ENCODE measurements around the gene OR4K5. TPM values are rescaled to one million over a fixed set of nuclear protein-coding genes. Genes with fewer than 3 reads are reported as not detected.
A peak's percentile ranks its signal among the peaks of the same experiment; 100 is the strongest.

The OR4K5 gene
- total and polyA plus RNA-seq, 2 of the 13 experiments (the other 11 are each of a cell fraction or from before 2014, with no cell fraction given) = not detected

- no peaks in the 10 kb centered on the region for H3K27me3 ChIP-seq (ENCODE audit: control insufficient read depth in 1 of 2, insufficient read depth in 2 of 2, low read length in 2 of 2)
- BruUV-seq (replicated peaks) = no TSS peak
- H3K9ac ChIP-seq (ENCODE audit: insufficient read depth, low read depth, low read length) = no peak overlapping the region
- in situ Hi-C loops (cut with HindIII; ENCODE audit: extremely low pct_ligation_motif_present, low pct_unique_long_range_greater_than_20kb) (no loop called here), intact Hi-C loops (cut with micrococcal nuclease; ENCODE audit: unreplicated experiment) (loop anchor here (10.0 kb wide), 1 partner anchor 47 kb away; the partner anchor contains the start of gene OR4K5)
- H3K4me3 ChIP-seq (replicated peaks in 1 of 3; ENCODE audit: insufficient read depth in 1 of 3, low read depth in 2 of 3, low read length in 3 of 3) = no peak overlapping the region
- CTCF ChIA-PET (ENCODE audit: low intra/inter-chr PET ratio, low total read pairs) = interaction anchor here (1.2 kb wide), 1 partner anchor 369 kb away, joined by 3 read pairs; no protein-coding TSS in a partner anchor
- H4K20me1 ChIP-seq (ENCODE audit: insufficient read depth, low read length) = no peaks in the 10 kb centered on the region
- peaks cover 8% of the 10 kb centered on the region; the same call in 1 of the 2 replicates for H3K4me1 ChIP-seq (ENCODE audit: insufficient read depth, low read length)
- H3K79me2 ChIP-seq (ENCODE audit: insufficient read depth, low read length) = no peaks in the 10 kb centered on the region
- ATAC-seq (no peak), DNase-seq (ENCODE audit: low spot score) (peak; percentile 30), FAIRE-seq (no peak)
- no peak overlapping the region for H2AFZ ChIP-seq (ENCODE audit: low read length)
- no peak for TF ChIP-seq RFXAP (CRISPR knock-in tag; IDR thresholded peaks at IDR 0.05; ENCODE audit: borderline replicate concordance)
- TF ChIP-seq RXRA (CRISPR knock-in tag; IDR thresholded peaks at IDR 0.05) = no peak
- peak; percentile 36; the same call in 1 of the 2 replicates for TF ChIP-seq STAG1 (CRISPR knock-in tag; IDR thresholded peaks at IDR 0.05)
- no peak for TF ChIP-seq ZNF776 (CRISPR knock-in tag; IDR thresholded peaks at IDR 0.05)
- peak; percentile 66; the same call in 1 of the 2 replicates for TF ChIP-seq ARID3A (IDR thresholded peaks at IDR 0.05; ENCODE audit: low read depth, low read length)
- peak; percentile 44 for TF ChIP-seq CTCF (CRISPR knock-in tag; IDR thresholded peaks at IDR 0.05)
- TF ChIP-seq KLF15 (CRISPR knock-in tag; IDR thresholded peaks at IDR 0.05; ENCODE audit: borderline replicate concordance) = no peak
- no peak for TF ChIP-seq HOXA9 (CRISPR knock-in tag; IDR thresholded peaks at IDR 0.05; ENCODE audit: borderline replicate concordance)
- TF ChIP-seq, protein P1, sequence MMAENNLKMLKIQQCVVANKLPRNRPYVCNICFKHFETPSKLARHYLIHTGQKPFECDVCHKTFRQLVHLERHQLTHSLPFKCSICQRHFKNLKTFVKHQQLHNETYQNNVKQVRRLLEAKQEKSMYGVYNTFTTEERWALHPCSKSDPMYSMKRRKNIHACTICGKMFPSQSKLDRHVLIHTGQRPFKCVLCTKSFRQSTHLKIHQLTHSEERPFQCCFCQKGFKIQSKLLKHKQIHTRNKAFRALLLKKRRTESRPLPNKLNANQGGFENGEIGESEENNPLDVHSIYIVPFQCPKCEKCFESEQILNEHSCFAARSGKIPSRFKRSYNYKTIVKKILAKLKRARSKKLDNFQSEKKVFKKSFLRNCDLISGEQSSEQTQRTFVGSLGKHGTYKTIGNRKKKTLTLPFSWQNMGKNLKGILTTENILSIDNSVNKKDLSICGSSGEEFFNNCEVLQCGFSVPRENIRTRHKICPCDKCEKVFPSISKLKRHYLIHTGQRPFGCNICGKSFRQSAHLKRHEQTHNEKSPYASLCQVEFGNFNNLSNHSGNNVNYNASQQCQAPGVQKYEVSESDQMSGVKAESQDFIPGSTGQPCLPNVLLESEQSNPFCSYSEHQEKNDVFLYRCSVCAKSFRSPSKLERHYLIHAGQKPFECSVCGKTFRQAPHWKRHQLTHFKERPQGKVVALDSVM (CRISPR knock-in tag; IDR thresholded peaks at IDR 0.05) = no peak
- H3K4me2 ChIP-seq (ENCODE audit: low read depth, low read length) = no peak overlapping the region
- H3K9me3 ChIP-seq (ENCODE audit: low read length) = no peaks in the 10 kb centered on the region
- H3K36me3 ChIP-seq (replicated peaks in 1 of 2; ENCODE audit: control insufficient read depth in 1 of 2, insufficient read depth in 2 of 2, low read length in 2 of 2) = no peaks in the 10 kb centered on the region
- POLR2A ChIA-PET = no interaction called here
- no peak overlapping the region for H3K27ac ChIP-seq (ENCODE audit: extremely low read length, insufficient read depth, low read length)
These were observed 42.3 kb upstream of the OR4K5 start for GRCh38 chr14:19878029-19878642.

All from HepG2 (cell line).